ENCODE data around the gene CCT7.

DNA sequence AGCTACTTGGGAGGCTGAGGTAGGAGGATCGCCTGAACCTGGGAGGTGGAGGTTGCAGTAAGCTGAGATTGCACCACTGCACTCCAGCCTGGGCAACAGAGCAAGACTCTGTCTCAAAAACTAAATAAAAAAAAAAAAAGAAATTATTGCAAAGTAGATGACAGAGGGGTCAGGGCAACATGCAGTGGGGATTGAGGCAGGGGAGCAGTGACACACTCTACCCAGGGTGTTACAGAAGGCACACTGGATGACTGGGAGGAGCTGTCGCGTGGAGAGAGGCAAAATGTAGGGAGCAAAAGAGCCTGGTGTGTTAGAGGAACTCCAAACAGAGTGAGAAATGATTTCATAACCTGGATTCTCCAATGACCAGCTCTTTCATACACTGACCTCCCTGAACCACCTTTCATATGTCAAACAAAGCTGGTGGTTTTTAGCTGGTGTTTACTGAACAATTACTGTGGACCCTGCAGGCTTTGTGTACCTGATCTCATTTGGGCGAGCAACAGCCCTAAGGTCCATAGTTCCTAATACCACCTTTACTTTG, 28.1 kb downstream of the CCT7 start:
- TF ChIP-seq, protein P1, sequence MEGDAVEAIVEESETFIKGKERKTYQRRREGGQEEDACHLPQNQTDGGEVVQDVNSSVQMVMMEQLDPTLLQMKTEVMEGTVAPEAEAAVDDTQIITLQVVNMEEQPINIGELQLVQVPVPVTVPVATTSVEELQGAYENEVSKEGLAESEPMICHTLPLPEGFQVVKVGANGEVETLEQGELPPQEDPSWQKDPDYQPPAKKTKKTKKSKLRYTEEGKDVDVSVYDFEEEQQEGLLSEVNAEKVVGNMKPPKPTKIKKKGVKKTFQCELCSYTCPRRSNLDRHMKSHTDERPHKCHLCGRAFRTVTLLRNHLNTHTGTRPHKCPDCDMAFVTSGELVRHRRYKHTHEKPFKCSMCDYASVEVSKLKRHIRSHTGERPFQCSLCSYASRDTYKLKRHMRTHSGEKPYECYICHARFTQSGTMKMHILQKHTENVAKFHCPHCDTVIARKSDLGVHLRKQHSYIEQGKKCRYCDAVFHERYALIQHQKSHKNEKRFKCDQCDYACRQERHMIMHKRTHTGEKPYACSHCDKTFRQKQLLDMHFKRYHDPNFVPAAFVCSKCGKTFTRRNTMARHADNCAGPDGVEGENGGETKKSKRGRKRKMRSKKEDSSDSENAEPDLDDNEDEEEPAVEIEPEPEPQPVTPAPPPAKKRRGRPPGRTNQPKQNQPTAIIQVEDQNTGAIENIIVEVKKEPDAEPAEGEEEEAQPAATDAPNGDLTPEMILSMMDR (IDR thresholded peaks at IDR 0.05; ENCODE audit: low read depth, low read length, poor library complexity, severe bottlenecking): no peak
- TF ChIP-seq EZH2phosphoT487 (IDR thresholded peaks at IDR 0.05; ENCODE audit: borderline replicate concordance, low read length): no peak

Data from DOHH2 (cell line).